ENCODE results near the gene BFSP2.
A peak's percentile ranks its signal among the peaks of the same experiment; 100 is the strongest.

Gene BFSP2

GRCh38 chr3:133412183-133413132, 12.6 kb downstream of the BFSP2 start:
- no peak overlapping the region for H3K4me3 ChIP-seq (ENCODE audit: low read depth, low read length)
- DNase-seq (ENCODE audit: low read depth) = peak; percentile 45

GRCh38 chr3:133413161-133414020, 13.5 kb downstream of the BFSP2 start:
- DNase-seq (ENCODE audit: low read depth) = no peak
- H3K4me3 ChIP-seq (ENCODE audit: low read depth, low read length) = no peak overlapping the region

GRCh38 chr3:133414021-133414392, 14.2 kb downstream of the BFSP2 start:
- H3K4me3 ChIP-seq (ENCODE audit: low read depth, low read length) = no peak overlapping the region
- no peak for DNase-seq (ENCODE audit: low read depth)

- DNase-seq (ENCODE audit: low read depth) = no peak
- no peak overlapping the region for H3K4me3 ChIP-seq (ENCODE audit: low read depth, low read length)
Measured at GRCh38 chr3:133418361-133418760, 18.5 kb downstream of the BFSP2 start.

- H3K4me3 ChIP-seq (ENCODE audit: low read depth, low read length) = no peak overlapping the region
Measured at GRCh38 chr3:133419151-133419909, 19.5 kb downstream of the BFSP2 start.

GRCh38 chr3:133424937-133425869, 25.3 kb downstream of the BFSP2 start:
- no peak for DNase-seq (ENCODE audit: low read depth)

More at GRCh38 chr3:133419151-133419909, 19.5 kb downstream of the BFSP2 start:
- no peak for DNase-seq (ENCODE audit: low read depth)

GRCh38 chr3:133425898-133426297, 26.0 kb downstream of the BFSP2 start:
- no peak overlapping the region for H3K4me3 ChIP-seq (ENCODE audit: low read depth, low read length)
- DNase-seq (ENCODE audit: low read depth) = no peak

More at GRCh38 chr3:133424937-133425869, 25.3 kb downstream of the BFSP2 start:
- no peak overlapping the region for H3K4me3 ChIP-seq (ENCODE audit: low read depth, low read length)

GRCh38 chr3:133426721-133427120, 26.9 kb downstream of the BFSP2 start:
- peak; percentile 68 for DNase-seq (ENCODE audit: low read depth)
- no peak overlapping the region for H3K4me3 ChIP-seq (ENCODE audit: low read depth, low read length)

- no peak overlapping the region for H3K4me3 ChIP-seq (ENCODE audit: low read depth, low read length)
- no peak for DNase-seq (ENCODE audit: low read depth)
Measured at GRCh38 chr3:133428552-133428951, 28.7 kb downstream of the BFSP2 start.

- DNase-seq (ENCODE audit: low read depth) = no peak
- no peak overlapping the region for H3K4me3 ChIP-seq (ENCODE audit: low read depth, low read length)
Measured at GRCh38 chr3:133429063-133429462, 29.2 kb downstream of the BFSP2 start.

GRCh38 chr3:133439563-133439962, 39.7 kb downstream of the BFSP2 start:
- no peak for DNase-seq (ENCODE audit: low read depth)
- H3K4me3 ChIP-seq (ENCODE audit: low read depth, low read length) = no peak overlapping the region

- H3K4me3 ChIP-seq (ENCODE audit: low read depth, low read length) = no peak overlapping the region
- no peak for DNase-seq (ENCODE audit: low read depth)
Measured at GRCh38 chr3:133440652-133441051, 40.8 kb downstream of the BFSP2 start.

GRCh38 chr3:133441867-133442270, 42.0 kb downstream of the BFSP2 start:
- DNase-seq (ENCODE audit: low read depth) = no peak
- no peak overlapping the region for H3K4me3 ChIP-seq (ENCODE audit: low read depth, low read length)

- no peak overlapping the region for H3K4me3 ChIP-seq (ENCODE audit: low read depth, low read length)
- DNase-seq (ENCODE audit: low read depth) = no peak
Measured at GRCh38 chr3:133442518-133442917, 42.7 kb downstream of the BFSP2 start.

- H3K4me3 ChIP-seq (ENCODE audit: low read depth, low read length) = no peak overlapping the region
- DNase-seq (ENCODE audit: low read depth) = no peak
Measured at GRCh38 chr3:133443649-133444422, 44.0 kb downstream of the BFSP2 start.

- DNase-seq (ENCODE audit: low read depth) = no peak
- H3K4me3 ChIP-seq (ENCODE audit: low read depth, low read length) = no peak overlapping the region
Measured at GRCh38 chr3:133444423-133444774, 44.5 kb downstream of the BFSP2 start.

GRCh38 chr3:133445108-133445507, 45.3 kb downstream of the BFSP2 start:
- DNase-seq (ENCODE audit: low read depth) = no peak
- H3K4me3 ChIP-seq (ENCODE audit: low read depth, low read length) = no peak overlapping the region

All from skeletal muscle cell (primary cell).